H1 (cell line): ENCODE data around the gene VPS13D. TPM values are rescaled to one million over a fixed set of nuclear protein-coding genes. Genes with fewer than 3 reads are reported as not detected.

Source experiments
- BACH1 ChIP-seq: IDR thresholded peaks from 2 replicates; pipeline ENCODE4 v1.6.1; 2012; ENCODE audit warnings: low read length, improper control_type of control experiment
- CTBP2 ChIP-seq: IDR thresholded peaks from 2 replicates; pipeline ENCODE4 v1.7.0; 2011; ENCODE audit warnings: borderline replicate concordance, mild to moderate bottlenecking, moderate library complexity, mixed read lengths, low read length; ENCODE audit not compliant: insufficient read depth, insufficient read length
- E2F6 ChIP-seq: IDR thresholded peaks from 2 replicates; pipeline ENCODE4 v1.6.1; 2012; ENCODE audit warnings: inconsistent platforms
- MAFK ChIP-seq: IDR thresholded peaks from 2 replicates; pipeline ENCODE4 v1.6.1; 2012; ENCODE audit warnings: low read depth, mild to moderate bottlenecking, improper control_type of control experiment, low read length
- NRF1 ChIP-seq: IDR thresholded peaks from 2 replicates; pipeline ENCODE4 v1.6.1; 2011; ENCODE audit warnings: mild to moderate bottlenecking, low read depth, low read length, improper control_type of control experiment
- RBBP5 ChIP-seq: IDR thresholded peaks from 2 replicates; pipeline ENCODE4 v1.7.1; 2012; ENCODE audit warnings: low read depth, mild to moderate bottlenecking, inconsistent platforms, low read length, moderate library complexity, borderline replicate concordance
- RFX5 ChIP-seq: IDR thresholded peaks from 2 replicates; pipeline ENCODE4 v1.6.1; 2011; ENCODE audit warnings: low read depth, low read length, improper control_type of control experiment, borderline replicate concordance
- RNF2 ChIP-seq: fragments of 200-900, 300-1000 bp; sonication (generic); IDR thresholded peaks from 2 replicates; pipeline ENCODE4 v1.7.1; 2016; ENCODE audit warnings: borderline replicate concordance, low read depth, mild to moderate bottlenecking, antibody characterized with exemption, low read length; ENCODE audit not compliant: poor library complexity, severe bottlenecking; ENCODE audit errors: missing control alignments
- SRF ChIP-seq: IDR thresholded peaks from 2 replicates; pipeline ENCODE4 v1.6.1; 2011; ENCODE audit warnings: mild to moderate bottlenecking, low read depth, low read length, moderate library complexity
- YY1 ChIP-seq: IDR thresholded peaks from 2 replicates; pipeline ENCODE4 v1.6.1; 2011; ENCODE audit warnings: low read depth, mild to moderate bottlenecking, low read length
- ZNF274 ChIP-seq: IDR thresholded peaks from 2 replicates; pipeline ENCODE4 v1.7.0; 2012; ENCODE audit warnings: low read length, borderline replicate concordance; ENCODE audit errors: extremely low read depth
- polyA plus RNA-seq, 7 experiments: library from polyadenylated mRNA; depleted of rRNA in 3 of 7; stranded (reverse) in 5 of 7; unstranded in 2 of 7; fragments of >200 nt in 5 of 7; fragments of 200-250 nt in 2 of 7; gene quantifications; 1 replicate in 5 of 7; 2 replicates in 1 of 7; 4 replicates in 1 of 7; pipeline versions ENCODE4 v1.2.1 to v1.2.3, GENCODE V29; 2011 to 2013; ENCODE audit warnings: missing spikeins in 2 of 7, mixed read lengths in 2 of 7
- total RNA-seq: library from RNA; stranded (reverse); fragmentation: NEBNext Ultra II Directional; extraction: Animal tissue kit (Norgen Biotek cat#: 25700); gene quantifications from 2 replicates; pipeline ENCODE4 v1.2.1, GENCODE V29; 2021

The VPS13D gene
- total and polyA plus RNA-seq, 2 of the 8 experiments (the other 6 are each of a cell fraction or from before 2014, with no cell fraction given), result 10.9 to 31.2 TPM

GRCh38 chr1:12506281-12507280 is 276.8 kb downstream of the VPS13D start (continued):
- TF ChIP-seq RNF2, result no peak
- no peak for TF ChIP-seq ZNF274
- no peak for TF ChIP-seq SRF
- no peak for TF ChIP-seq RFX5
- no peak for TF ChIP-seq YY1
- TF ChIP-seq BACH1, result no peak
- TF ChIP-seq NRF1, result no peak
- no peak for TF ChIP-seq CTBP2
- no peak for TF ChIP-seq MAFK
- no peak for TF ChIP-seq E2F6
- TF ChIP-seq RBBP5, result no peak
